WI38 (cell line): Measurements from ENCODE around the gene CHML.
"Not testable (repeated sequence)": the region's sequence is repeated elsewhere in the genome, so short reads cannot be mapped to it uniquely, and the experiment has no call there.

Experiments used
- H3K4me3 ChIP-seq: 2 replicates; pipeline ENCODE4 v1.5.1; 2011; ENCODE audit warnings: low read depth, mild to moderate bottlenecking, control low read depth, low read length
- CTCF ChIP-seq: IDR thresholded peaks from 2 replicates; pipeline ENCODE4 v1.5.1; 2012; ENCODE audit warnings: low read depth, mild to moderate bottlenecking, control low read depth, low read length

The CHML gene

GRCh38 chr1:241678536-241678935 is 38.4 kb upstream of the CHML start:
- no peak overlapping the region for H3K4me3 ChIP-seq
- TF ChIP-seq CTCF: no peak

- H3K4me3 ChIP-seq: no peak overlapping the region
Measured at GRCh38 chr1:241677201-241677600, 37.0 kb upstream of the CHML start.

GRCh38 chr1:241675983-241676382 is 35.8 kb upstream of the CHML start:
- TF ChIP-seq CTCF: no peak
- H3K4me3 ChIP-seq: no peak overlapping the region

More at GRCh38 chr1:241677201-241677600, 37.0 kb upstream of the CHML start:
- TF ChIP-seq CTCF: no peak

- no peak overlapping the region for H3K4me3 ChIP-seq
- TF ChIP-seq CTCF: no peak
Measured at GRCh38 chr1:241674805-241675384, 34.7 kb upstream of the CHML start.

GRCh38 chr1:241672301-241672700 is 32.1 kb upstream of the CHML start:
- TF ChIP-seq CTCF: no peak
- H3K4me3 ChIP-seq: no peak overlapping the region

GRCh38 chr1:241666419-241666818 is 26.2 kb upstream of the CHML start:
- H3K4me3 ChIP-seq: no peak overlapping the region
- TF ChIP-seq CTCF: no peak

- H3K4me3 ChIP-seq: no peak overlapping the region
Measured at GRCh38 chr1:241660424-241660972, 20.3 kb upstream of the CHML start.

GRCh38 chr1:241659016-241659415 is 18.8 kb upstream of the CHML start:
- not testable (repeated sequence) for H3K4me3 ChIP-seq

More at GRCh38 chr1:241660424-241660972, 20.3 kb upstream of the CHML start:
- no peak for TF ChIP-seq CTCF
